Measurements from ENCODE around the gene ADAMTS17. TPM values are rescaled to one million over a fixed set of nuclear protein-coding genes. Genes with fewer than 3 reads are reported as not detected.

ADAMTS17 gene
- total and polyA plus RNA-seq, 8 donors, result 4.2 to 16.4 (median 10.8) TPM

DNA sequence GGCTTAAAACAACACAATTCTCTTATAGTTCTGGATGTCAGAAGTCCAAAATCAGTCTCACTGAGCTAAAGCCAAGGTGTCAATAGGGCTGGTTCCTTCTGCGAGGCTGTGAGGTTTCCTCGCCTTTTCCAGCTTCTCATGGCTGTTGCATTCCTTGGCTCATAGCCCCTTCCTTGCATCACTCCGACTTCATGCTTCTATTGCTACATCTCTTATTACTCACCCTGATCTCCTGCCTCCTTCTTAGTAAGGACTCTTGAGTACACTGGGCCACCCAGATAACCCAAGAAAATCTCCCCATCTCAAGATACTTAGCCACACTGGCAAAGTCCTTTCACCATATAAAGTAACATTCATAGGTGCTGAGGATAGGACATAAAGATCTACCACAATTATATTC, 193.9 kb downstream of the ADAMTS17 start:
- intact Hi-C loops (cut with DNase I), result no loop called here
- TF ChIP-seq, protein P1, sequence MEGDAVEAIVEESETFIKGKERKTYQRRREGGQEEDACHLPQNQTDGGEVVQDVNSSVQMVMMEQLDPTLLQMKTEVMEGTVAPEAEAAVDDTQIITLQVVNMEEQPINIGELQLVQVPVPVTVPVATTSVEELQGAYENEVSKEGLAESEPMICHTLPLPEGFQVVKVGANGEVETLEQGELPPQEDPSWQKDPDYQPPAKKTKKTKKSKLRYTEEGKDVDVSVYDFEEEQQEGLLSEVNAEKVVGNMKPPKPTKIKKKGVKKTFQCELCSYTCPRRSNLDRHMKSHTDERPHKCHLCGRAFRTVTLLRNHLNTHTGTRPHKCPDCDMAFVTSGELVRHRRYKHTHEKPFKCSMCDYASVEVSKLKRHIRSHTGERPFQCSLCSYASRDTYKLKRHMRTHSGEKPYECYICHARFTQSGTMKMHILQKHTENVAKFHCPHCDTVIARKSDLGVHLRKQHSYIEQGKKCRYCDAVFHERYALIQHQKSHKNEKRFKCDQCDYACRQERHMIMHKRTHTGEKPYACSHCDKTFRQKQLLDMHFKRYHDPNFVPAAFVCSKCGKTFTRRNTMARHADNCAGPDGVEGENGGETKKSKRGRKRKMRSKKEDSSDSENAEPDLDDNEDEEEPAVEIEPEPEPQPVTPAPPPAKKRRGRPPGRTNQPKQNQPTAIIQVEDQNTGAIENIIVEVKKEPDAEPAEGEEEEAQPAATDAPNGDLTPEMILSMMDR (IDR thresholded peaks at IDR 0.05), result no peak
- no peak overlapping the region for H3K27ac ChIP-seq
- DNase-seq (no peak), FAIRE-seq (no peak), ATAC-seq (no peak)
- H3K36me3 ChIP-seq, result peaks cover 0 to 9% (median 0%) of the 10 kb centered on the region in 3 donors
- no peak overlapping the region for H3K4me3 ChIP-seq
- 96 to 97% methylated on average over 3 of the region's 3 CpGs for WGBS, 2 donors
- no peaks in the 10 kb centered on the region for H3K27me3 ChIP-seq
- no peaks in the 10 kb centered on the region for H3K9me3 ChIP-seq
- H3K4me1 ChIP-seq, result no peaks in the 10 kb centered on the region

DNA sequence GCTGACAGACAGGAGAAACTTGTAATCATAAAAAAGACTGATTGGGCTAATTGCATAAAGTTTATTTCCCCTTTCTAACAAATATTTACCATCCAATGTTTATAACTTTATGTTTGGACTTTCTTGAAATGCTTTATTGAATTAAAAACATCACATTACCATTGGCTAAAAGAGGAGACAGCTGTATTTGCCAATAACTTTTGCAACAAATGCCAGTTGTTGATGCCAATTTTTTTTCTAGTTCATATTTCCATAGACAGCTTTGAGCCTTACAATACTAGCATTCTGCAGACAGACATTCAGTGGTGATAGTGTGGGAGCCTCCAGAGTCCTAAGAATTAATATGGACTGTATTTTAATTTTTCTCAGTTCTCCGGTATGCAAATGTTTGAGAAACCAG, 198.4 kb downstream of the ADAMTS17 start:
- WGBS, 2 donors, result 47 to 62% methylated on average over 1 of the region's 1 CpG
- ATAC-seq, result no peak
- DNase-seq, result no peak
- H3K36me3 ChIP-seq, result no peaks in the 10 kb centered on the region
- H3K27ac ChIP-seq, result no peak overlapping the region
- no peak for FAIRE-seq
- no peaks in the 10 kb centered on the region for H3K4me1 ChIP-seq
- TF ChIP-seq, protein P1 (IDR thresholded peaks at IDR 0.05), result no peak
- H3K27me3 ChIP-seq, result no peaks in the 10 kb centered on the region
- no peaks in the 10 kb centered on the region for H3K9me3 ChIP-seq
- intact Hi-C loops (cut with DNase I), result no loop called here
- H3K4me3 ChIP-seq, result no peak overlapping the region

DNA sequence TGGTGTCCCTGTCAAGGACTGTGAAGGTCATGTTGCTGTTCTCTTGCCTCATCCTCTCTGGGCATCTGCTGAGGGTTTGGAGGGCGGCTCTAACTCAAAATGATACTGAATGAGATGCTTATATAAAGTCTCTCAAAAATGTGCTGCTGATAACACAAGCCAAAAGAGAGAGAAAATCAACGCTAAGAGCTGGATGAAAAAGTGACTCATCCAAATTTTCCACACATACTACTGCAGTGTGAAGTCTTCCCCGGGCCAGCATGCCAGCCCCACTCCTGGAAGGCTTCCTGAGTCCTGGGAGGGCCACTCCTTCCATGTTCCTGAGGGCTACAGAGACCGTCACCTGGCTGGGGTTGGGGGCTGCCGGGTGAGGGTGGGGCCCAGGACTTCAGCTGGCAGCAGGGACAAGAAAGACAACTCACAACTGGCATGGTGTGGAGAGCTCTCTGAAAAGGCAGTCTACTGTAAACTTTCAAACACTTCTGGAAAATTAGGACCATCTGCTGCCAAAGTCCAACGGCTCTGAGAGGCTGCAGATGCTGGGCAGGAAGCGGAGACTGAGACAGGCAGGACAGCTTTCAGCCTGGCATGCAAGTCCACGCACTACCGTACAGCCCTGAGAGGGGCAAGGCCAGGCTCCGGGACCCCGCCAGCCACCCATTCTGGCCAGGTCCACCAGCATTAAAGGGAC, 200.3 kb downstream of the ADAMTS17 start:
- ATAC-seq (no peak), FAIRE-seq (no peak), DNase-seq (no peak)
- Histone ChIP-seq H3K27ac (no peak overlapping the region), H3K27me3 (no peaks in the 10 kb centered on the region), H3K4me3 (no peak overlapping the region), H3K9me3 (no peaks in the 10 kb centered on the region), H3K36me3 (no peaks in the 10 kb centered on the region), H3K4me1 (no peaks in the 10 kb centered on the region)
- WGBS, 2 donors, result 86 to 91% methylated on average over 11 of the region's 11 CpGs
- TF ChIP-seq, protein P1 (IDR thresholded peaks at IDR 0.05), result no peak
- intact Hi-C loops (cut with DNase I), result no loop called here

DNA sequence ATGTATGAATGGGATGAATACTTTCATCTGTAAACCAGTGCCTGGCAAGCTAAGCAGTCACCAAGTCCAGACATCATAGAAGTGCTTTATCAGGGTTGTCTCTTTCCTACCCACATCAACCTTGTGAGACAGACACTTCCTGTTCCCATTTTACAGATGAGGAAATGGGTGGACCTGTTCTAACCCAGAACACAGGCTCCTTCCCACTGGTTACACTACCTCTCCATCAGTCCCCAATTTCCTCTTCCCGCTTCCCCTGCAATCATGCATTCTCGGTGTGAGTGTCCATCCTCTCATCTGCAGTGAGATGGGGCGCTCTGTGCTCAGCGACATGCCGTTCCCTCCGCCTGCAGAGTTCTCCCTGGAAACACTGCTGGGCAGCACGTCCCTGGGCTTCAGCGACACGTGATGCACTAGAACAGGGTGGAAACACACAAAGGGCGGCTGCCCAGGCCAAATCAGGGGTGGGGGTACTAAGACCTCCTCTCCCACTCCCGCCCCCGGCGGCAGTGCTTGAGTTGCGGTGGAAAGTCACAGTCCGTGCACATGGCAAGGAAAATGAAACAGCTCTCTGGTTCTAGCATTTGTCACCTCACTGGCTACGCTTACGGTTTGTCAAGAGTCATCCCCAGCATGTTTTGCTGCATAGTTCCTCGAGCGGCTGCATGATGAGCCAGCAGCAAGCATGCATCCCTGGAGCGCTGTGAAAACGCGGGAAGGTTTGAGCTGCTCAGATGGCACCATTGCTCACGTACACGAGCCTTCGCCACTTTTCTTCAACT, 201.1 kb downstream of the ADAMTS17 start:
- 93 to 94% methylated on average over 25 of the region's 25 CpGs for WGBS, 2 donors
- no peaks in the 10 kb centered on the region for H3K36me3 ChIP-seq
- no peak for FAIRE-seq
- TF ChIP-seq, protein P1 (IDR thresholded peaks at IDR 0.05), result no peak
- no peak for ATAC-seq
- DNase-seq, result no peak
- no peaks in the 10 kb centered on the region for H3K4me1 ChIP-seq
- H3K9me3 ChIP-seq, result no peaks in the 10 kb centered on the region
- intact Hi-C loops (cut with DNase I), result no loop called here
- H3K27me3 ChIP-seq, result no peaks in the 10 kb centered on the region
- H3K4me3 ChIP-seq, result no peak overlapping the region
- no peak overlapping the region for H3K27ac ChIP-seq

DNA sequence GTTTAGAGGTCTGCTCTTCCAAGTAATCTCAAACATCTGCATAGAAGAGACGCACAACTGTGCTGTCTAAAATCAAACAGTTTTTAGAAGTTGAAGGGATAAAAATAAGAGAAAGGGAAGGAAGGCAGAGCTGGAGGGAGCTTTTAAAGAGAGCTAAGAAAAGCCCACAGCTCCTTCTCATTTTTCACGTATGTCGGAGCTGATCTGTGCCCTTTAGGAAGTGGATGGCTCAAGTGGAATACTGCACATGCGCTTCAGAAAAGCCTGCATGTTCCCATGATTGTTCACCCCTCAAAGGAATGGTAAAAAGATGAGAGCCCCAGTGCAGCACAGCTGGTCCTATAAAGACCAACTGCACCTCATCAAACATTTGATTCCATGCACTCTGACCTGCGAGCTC, 207.2 kb downstream of the ADAMTS17 start:
- WGBS, 2 donors, result 78 to 84% methylated on average over 5 of the region's 5 CpGs
- TF ChIP-seq, protein P1 (IDR thresholded peaks at IDR 0.05), result no peak
- Histone ChIP-seq H3K4me3 (no peak overlapping the region), H3K36me3 (no peaks in the 10 kb centered on the region), H3K27me3 (no peaks in the 10 kb centered on the region), H3K9me3 (no peaks in the 10 kb centered on the region), H3K27ac (no peak overlapping the region), H3K4me1 (no peaks in the 10 kb centered on the region)
- intact Hi-C loops (cut with DNase I), result no loop called here
- FAIRE-seq (no peak), DNase-seq (no peak), ATAC-seq (no peak)
